DND-41 (cell line): ENCODE data around the gene CREB3L4.
A peak's percentile ranks its signal among the peaks of the same experiment; 100 is the strongest.
"Not testable (repeated sequence)": the region's sequence is repeated elsewhere in the genome, so short reads cannot be mapped to it uniquely, and the experiment has no call there.

Experiments
- ATAC-seq: fragments of 200-7000 bp; cut with Tn5 transposase; 3 replicates; pipeline ENCODE4 v1.9.1; 2021; ENCODE audit warnings: low read depth; ENCODE audit not compliant: insufficient read depth
- DNase-seq: peaks from one replicate; pipeline ENCODE4 v3.0.0-alpha.2; 2020
- H2AFZ ChIP-seq: 2 replicates; pipeline ENCODE4 v1.6.0; 2012; ENCODE audit warnings: low read depth, low read length
- H3K27ac ChIP-seq: 2 replicates; pipeline ENCODE4 v1.5.1; 2012; ENCODE audit warnings: low read length, inconsistent platforms
- H3K27me3 ChIP-seq: fragments of 200-600 bp; sonication (generic); 2 replicates; pipeline ENCODE4 v1.6.0; 2012; ENCODE audit warnings: low read length, mild to moderate bottlenecking, inconsistent platforms; ENCODE audit not compliant: insufficient read depth, poor library complexity
- H3K36me3 ChIP-seq: 2 replicates; pipeline ENCODE4 v1.5.1; 2012; ENCODE audit warnings: low read length, inconsistent platforms; ENCODE audit not compliant: insufficient read depth
- H3K4me1 ChIP-seq: 2 replicates; pipeline ENCODE4 v1.5.1; 2012; ENCODE audit warnings: mild to moderate bottlenecking, low read length; ENCODE audit not compliant: insufficient read depth
- H3K4me2 ChIP-seq: 2 replicates; pipeline ENCODE4 v1.6.0; 2012; ENCODE audit warnings: mild to moderate bottlenecking, moderate library complexity, low read length, inconsistent platforms; ENCODE audit not compliant: insufficient read depth
- H3K4me3 ChIP-seq, 2 experiments: fragments of 200-600 bp in 1 of 2; shearing (Covaris generic) in 1 of 2; 2 replicates each; pipeline ENCODE4 v1.5.1; 2012 to 2016; ENCODE audit warnings: inconsistent platforms in 2 of 2, low read length in 2 of 2, mild to moderate bottlenecking in 2 of 2, low read depth in 1 of 2, moderate library complexity in 1 of 2
- H3K79me2 ChIP-seq: 2 replicates; pipeline ENCODE4 v1.6.0; 2012; ENCODE audit warnings: low read length, inconsistent platforms; ENCODE audit not compliant: insufficient read depth
- H3K9ac ChIP-seq: 2 replicates; pipeline ENCODE4 v1.6.0; 2012; ENCODE audit warnings: low read depth, mild to moderate bottlenecking, inconsistent platforms, low read length, moderate library complexity
- H3K9me3 ChIP-seq: 2 replicates; pipeline ENCODE4 v1.5.1; 2012; ENCODE audit warnings: low read length, moderate library complexity, mild to moderate bottlenecking, inconsistent platforms; ENCODE audit not compliant: insufficient read depth, severe bottlenecking
- H4K20me1 ChIP-seq: 2 replicates; pipeline ENCODE4 v1.6.0; 2012; ENCODE audit warnings: low read length; ENCODE audit not compliant: insufficient read depth
- CTCF ChIP-seq: IDR thresholded peaks from 2 replicates; pipeline ENCODE4 v1.5.1; 2012; ENCODE audit warnings: borderline replicate concordance, low read length, moderate library complexity, mild to moderate bottlenecking; ENCODE audit not compliant: poor library complexity, severe bottlenecking; ENCODE audit errors: extremely low read depth
- EZH2 ChIP-seq: IDR thresholded peaks from 3 replicates; pipeline ENCODE4 v1.6.1; 2012; ENCODE audit warnings: borderline replicate concordance, low read depth, mild to moderate bottlenecking, moderate library complexity, low read length, inconsistent platforms; ENCODE audit not compliant: severe bottlenecking

Gene CREB3L4

DNA sequence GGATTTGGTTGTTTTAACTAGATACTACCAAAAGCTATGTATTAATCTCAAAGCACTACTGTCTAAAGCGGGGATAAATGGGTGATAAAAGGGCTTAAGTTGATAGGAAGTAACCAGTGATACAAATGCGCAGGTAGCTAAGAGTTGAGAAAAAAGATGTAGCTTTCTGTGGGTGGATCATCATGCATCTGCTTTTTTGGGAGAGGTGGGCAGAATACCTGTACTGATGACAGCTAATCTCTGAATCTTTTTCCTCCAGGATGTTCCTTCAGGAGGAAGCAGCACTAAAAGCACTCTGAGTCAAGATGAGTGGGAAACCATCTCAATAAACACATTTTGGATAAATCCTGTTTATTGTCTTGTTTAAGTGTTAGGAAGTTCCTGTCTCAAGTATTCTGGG lies 24.1 kb downstream of the CREB3L4 start:
- no peak overlapping the region for H2AFZ ChIP-seq
- DNase-seq (no peak), ATAC-seq (no peak)
- peaks cover 10% of the 10 kb centered on the region; the same call in 1 of the 2 replicates for H4K20me1 ChIP-seq
- H3K27ac ChIP-seq, result peak overlapping the region; percentile 86; the same call in 1 of the 2 replicates
- peaks cover 45% of the 10 kb centered on the region for H3K36me3 ChIP-seq
- peak overlapping the region; percentile 63 for H3K9ac ChIP-seq
- H3K4me1 ChIP-seq, result peaks cover 34% of the 10 kb centered on the region
- H3K27me3 ChIP-seq, result no peaks in the 10 kb centered on the region
- H3K4me3 ChIP-seq, result peak overlapping the region; percentile 53 to 66; a peak in 3 of 4 replicates
- peak overlapping the region; percentile 68 for H3K4me2 ChIP-seq
- H3K79me2 ChIP-seq, result peaks cover 22% of the 10 kb centered on the region
- TF ChIP-seq CTCF (no peak), EZH2 (no peak)
- H3K9me3 ChIP-seq, result no peaks in the 10 kb centered on the region

DNA sequence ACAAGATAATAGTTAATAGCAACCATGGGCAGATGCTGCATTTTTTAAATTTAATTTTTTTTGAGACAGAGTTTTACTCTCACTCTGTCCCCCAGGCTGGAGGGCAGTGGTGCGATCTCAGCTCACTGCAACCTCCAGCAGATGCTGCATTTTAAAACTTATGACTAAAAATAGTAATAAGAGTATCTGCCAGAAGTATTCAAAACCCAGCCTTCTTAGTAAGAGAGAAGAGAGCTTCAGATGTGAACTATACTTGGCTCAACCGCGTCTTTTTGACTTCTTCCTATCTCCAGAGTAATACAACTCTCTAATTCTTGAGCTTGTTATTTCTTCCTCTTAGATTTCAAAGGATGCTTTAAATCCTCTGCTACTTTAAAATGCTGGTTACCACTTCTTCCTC lies 27.5 kb downstream of the CREB3L4 start:
- H3K36me3 ChIP-seq, result peaks cover 45% of the 10 kb centered on the region
- no peak overlapping the region for H3K27ac ChIP-seq
- no peak overlapping the region for H3K4me3 ChIP-seq

GRCh38 chr1:153995640-153996039 lies 27.9 kb downstream of the CREB3L4 start:
- no peak overlapping the region for H2AFZ ChIP-seq
- DNase-seq (no peak), ATAC-seq (no peak)
- no peak overlapping the region for H3K4me2 ChIP-seq
- peaks cover 10% of the 10 kb centered on the region; the same call in 1 of the 2 replicates for H4K20me1 ChIP-seq
- H3K9me3 ChIP-seq, result no peaks in the 10 kb centered on the region
- peaks cover 45% of the 10 kb centered on the region for H3K36me3 ChIP-seq
- no peak overlapping the region for H3K27ac ChIP-seq
- H3K4me1 ChIP-seq, result peaks cover 19% of the 10 kb centered on the region
- TF ChIP-seq CTCF (no peak), EZH2 (no peak)
- no peaks in the 10 kb centered on the region for H3K27me3 ChIP-seq
- H3K79me2 ChIP-seq, result peaks cover 22% of the 10 kb centered on the region
- H3K4me3 ChIP-seq, result no peak overlapping the region
- no peak overlapping the region for H3K9ac ChIP-seq

More for the DNA sequence above, 27.5 kb downstream of the CREB3L4 start:
- Histone ChIP-seq H3K27me3 (no peaks in the 10 kb centered on the region), H3K79me2 (peaks cover 22% of the 10 kb centered on the region), H3K4me2 (no peak overlapping the region), H2AFZ (no peak overlapping the region), H3K4me1 (peaks cover 21% of the 10 kb centered on the region), H3K9me3 (no peaks in the 10 kb centered on the region), H3K9ac (no peak overlapping the region), H4K20me1 (peaks cover 10% of the 10 kb centered on the region; the same call in 1 of the 2 replicates)
- DNase-seq (no peak), ATAC-seq (no peak)
- TF ChIP-seq EZH2 (no peak), CTCF (no peak)

DNA sequence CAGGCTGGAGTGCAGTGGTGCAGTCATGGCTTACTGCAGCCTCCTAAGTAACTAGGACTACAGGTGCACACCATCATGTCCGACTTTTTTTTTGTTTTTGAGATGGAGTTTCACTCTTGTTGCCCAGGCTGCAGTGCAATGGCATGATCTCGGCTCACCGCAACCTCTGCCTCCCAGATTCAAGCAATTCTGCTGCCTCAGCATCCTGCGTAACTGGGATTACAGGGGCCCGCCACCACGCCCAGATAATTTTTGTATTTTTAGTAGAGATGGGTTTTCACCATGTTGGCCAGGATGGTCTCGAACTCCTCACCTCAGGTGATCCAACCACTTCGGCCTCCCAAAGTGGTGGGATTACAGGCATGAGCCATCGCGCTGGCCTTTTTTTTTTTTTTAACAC lies 29.2 kb downstream of the CREB3L4 start:
- not testable (repeated sequence) for H3K27me3 ChIP-seq, H3K27ac ChIP-seq, H3K4me2 ChIP-seq, H3K9me3 ChIP-seq, H4K20me1 ChIP-seq, H3K4me3 ChIP-seq, H2AFZ ChIP-seq, ATAC-seq, DNase-seq, H3K79me2 ChIP-seq, H3K9ac ChIP-seq
- H3K36me3 ChIP-seq, result peaks cover 35% of the 10 kb centered on the region
- H3K4me1 ChIP-seq, result peaks cover 11% of the 10 kb centered on the region
